ENCODE measurements around the gene MOSPD3.

Gene MOSPD3

DNA sequence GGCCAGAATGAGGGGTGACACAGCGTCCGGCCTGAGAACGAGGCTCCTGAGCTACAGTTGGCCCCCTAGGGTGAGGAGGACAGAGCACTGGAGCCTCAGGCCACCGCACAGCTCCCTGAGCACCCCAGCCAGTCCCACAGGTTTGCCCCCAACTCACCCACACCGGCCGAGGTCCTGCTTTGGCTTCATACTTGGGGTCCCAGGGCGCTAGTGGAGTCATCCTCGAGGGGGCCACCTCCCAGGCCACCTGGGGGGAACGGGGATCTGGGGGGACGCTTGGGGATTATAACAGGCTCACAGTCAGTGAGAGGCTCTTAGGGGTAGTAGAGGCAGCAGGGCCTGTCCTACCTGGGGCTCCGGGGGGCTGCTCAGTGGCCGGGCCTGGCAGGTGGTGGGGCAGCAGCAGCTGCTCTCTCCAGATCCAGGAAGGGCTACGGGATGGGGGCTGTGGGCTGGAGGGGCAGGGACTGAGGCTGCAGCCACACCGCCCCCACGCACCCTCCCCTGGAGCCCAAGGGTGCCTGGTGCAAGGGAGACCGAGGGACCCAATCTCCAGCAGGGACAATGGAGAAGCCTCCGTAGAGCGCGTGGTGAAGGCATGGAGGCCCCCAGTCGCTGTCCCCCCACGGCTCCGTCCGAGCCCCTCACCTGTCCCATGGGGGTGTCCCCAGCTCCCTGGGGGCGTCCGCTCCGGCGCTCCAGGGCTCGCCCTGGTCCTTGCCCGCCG is 39.2 kb upstream of the MOSPD3 start:
- H2AFZ ChIP-seq (ENCODE audit: low read depth, low read length): no peak overlapping the region
- ATAC-seq (ENCODE audit: insufficient read depth, low read depth) (no peak), DNase-seq (no peak)
- H3K9me3 ChIP-seq (ENCODE audit: insufficient read depth, low read length, severe bottlenecking): no peaks in the 10 kb centered on the region
- H3K4me1 ChIP-seq (ENCODE audit: insufficient read depth, low read length): peaks cover 24% of the 10 kb centered on the region
- no peak overlapping the region for H3K4me2 ChIP-seq (ENCODE audit: insufficient read depth, low read length)
- peaks cover 51% of the 10 kb centered on the region for H3K36me3 ChIP-seq (ENCODE audit: insufficient read depth, low read length)
- peaks cover 9% of the 10 kb centered on the region for H3K27me3 ChIP-seq (ENCODE audit: insufficient read depth, low read length, poor library complexity)
- no peak overlapping the region for H3K27ac ChIP-seq (ENCODE audit: low read length)
- H3K4me3 ChIP-seq (ENCODE audit: low read depth in 1 of 2, low read length in 2 of 2): no peak overlapping the region
- no peak for TF ChIP-seq EZH2 (IDR thresholded peaks at IDR 0.05; ENCODE audit: borderline replicate concordance, low read depth, low read length, severe bottlenecking)
- TF ChIP-seq, protein P1, sequence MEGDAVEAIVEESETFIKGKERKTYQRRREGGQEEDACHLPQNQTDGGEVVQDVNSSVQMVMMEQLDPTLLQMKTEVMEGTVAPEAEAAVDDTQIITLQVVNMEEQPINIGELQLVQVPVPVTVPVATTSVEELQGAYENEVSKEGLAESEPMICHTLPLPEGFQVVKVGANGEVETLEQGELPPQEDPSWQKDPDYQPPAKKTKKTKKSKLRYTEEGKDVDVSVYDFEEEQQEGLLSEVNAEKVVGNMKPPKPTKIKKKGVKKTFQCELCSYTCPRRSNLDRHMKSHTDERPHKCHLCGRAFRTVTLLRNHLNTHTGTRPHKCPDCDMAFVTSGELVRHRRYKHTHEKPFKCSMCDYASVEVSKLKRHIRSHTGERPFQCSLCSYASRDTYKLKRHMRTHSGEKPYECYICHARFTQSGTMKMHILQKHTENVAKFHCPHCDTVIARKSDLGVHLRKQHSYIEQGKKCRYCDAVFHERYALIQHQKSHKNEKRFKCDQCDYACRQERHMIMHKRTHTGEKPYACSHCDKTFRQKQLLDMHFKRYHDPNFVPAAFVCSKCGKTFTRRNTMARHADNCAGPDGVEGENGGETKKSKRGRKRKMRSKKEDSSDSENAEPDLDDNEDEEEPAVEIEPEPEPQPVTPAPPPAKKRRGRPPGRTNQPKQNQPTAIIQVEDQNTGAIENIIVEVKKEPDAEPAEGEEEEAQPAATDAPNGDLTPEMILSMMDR (IDR thresholded peaks at IDR 0.05; ENCODE audit: borderline replicate concordance, extremely low read depth, low read length, poor library complexity, severe bottlenecking): no peak
- no peaks in the 10 kb centered on the region for H3K79me2 ChIP-seq (ENCODE audit: insufficient read depth, low read length)
- H3K9ac ChIP-seq (ENCODE audit: low read depth, low read length): no peak overlapping the region
- peaks cover 26% of the 10 kb centered on the region; the same call in 1 of the 2 replicates for H4K20me1 ChIP-seq (ENCODE audit: insufficient read depth, low read length)

DNA sequence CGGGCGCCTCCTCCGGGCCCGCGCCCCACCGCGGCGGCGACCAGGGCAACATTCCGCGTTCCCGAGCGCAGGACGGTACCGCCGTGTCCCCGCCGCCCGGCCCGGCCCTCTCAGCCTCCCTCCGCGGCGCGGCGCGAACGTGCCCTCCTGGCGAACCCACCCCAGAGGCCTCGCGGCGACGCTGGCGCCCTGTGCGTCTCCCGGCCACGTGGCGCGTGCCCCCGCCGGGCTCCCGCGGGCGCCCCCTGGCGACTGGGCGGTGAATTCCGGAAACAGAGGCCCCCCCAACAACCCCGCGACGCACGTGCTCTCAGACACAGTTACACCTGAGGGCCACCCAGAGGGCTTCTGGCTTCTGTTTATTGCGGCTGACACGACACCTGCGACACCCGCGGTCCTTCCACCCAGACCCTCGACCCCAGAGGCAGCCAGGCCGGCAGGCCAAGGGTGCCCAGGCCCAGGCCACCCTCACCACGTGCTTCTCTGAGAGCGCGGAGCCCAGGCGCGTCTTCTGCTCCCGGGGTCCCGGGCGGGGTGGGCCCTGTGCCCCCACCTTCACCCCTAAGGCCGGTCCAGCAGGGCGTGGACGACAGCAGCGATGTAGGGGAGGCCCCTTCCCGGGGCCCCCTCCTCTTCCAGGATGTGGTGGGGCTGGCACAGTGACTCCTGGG is 38.5 kb upstream of the MOSPD3 start, which contains the start of gene SAP25:
TSS of gene SAP25 (minus strand) at position 210 of the 671 bp plus-strand sequence. CDS start at position 52, 158 bp downstream.
- peaks cover 31% of the 10 kb centered on the region; the same call in 1 of the 2 replicates for H4K20me1 ChIP-seq (ENCODE audit: insufficient read depth, low read length)
- no peak within 1 kb of the TSS for H2AFZ ChIP-seq (ENCODE audit: low read depth, low read length)
- DNase-seq (no peak), ATAC-seq (ENCODE audit: insufficient read depth, low read depth) (no peak)
- peaks cover 9% of the 10 kb centered on the region for H3K27me3 ChIP-seq (ENCODE audit: insufficient read depth, low read length, poor library complexity)
- no peak within 1 kb of the TSS for H3K4me3 ChIP-seq (ENCODE audit: low read depth in 1 of 2, low read length in 2 of 2)
- no peaks in the 10 kb centered on the region for H3K9me3 ChIP-seq (ENCODE audit: insufficient read depth, low read length, severe bottlenecking)
- peaks cover 58% of the 10 kb centered on the region for H3K36me3 ChIP-seq (ENCODE audit: insufficient read depth, low read length)
- H3K79me2 ChIP-seq (ENCODE audit: insufficient read depth, low read length): no peaks in the 10 kb centered on the region
- H3K4me2 ChIP-seq (ENCODE audit: insufficient read depth, low read length): no peak within 1 kb of the TSS
- H3K4me1 ChIP-seq (ENCODE audit: insufficient read depth, low read length): peaks cover 24% of the 10 kb centered on the region
- H3K27ac ChIP-seq (ENCODE audit: low read length): no peak within 1 kb of the TSS
- TF ChIP-seq EZH2 (IDR thresholded peaks at IDR 0.05; ENCODE audit: borderline replicate concordance, low read depth, low read length, severe bottlenecking): no peak
- TF ChIP-seq, protein P1 (IDR thresholded peaks at IDR 0.05; ENCODE audit: borderline replicate concordance, extremely low read depth, low read length, poor library complexity, severe bottlenecking): no peak
- H3K9ac ChIP-seq (ENCODE audit: low read depth, low read length): no peak within 1 kb of the TSS

DNA sequence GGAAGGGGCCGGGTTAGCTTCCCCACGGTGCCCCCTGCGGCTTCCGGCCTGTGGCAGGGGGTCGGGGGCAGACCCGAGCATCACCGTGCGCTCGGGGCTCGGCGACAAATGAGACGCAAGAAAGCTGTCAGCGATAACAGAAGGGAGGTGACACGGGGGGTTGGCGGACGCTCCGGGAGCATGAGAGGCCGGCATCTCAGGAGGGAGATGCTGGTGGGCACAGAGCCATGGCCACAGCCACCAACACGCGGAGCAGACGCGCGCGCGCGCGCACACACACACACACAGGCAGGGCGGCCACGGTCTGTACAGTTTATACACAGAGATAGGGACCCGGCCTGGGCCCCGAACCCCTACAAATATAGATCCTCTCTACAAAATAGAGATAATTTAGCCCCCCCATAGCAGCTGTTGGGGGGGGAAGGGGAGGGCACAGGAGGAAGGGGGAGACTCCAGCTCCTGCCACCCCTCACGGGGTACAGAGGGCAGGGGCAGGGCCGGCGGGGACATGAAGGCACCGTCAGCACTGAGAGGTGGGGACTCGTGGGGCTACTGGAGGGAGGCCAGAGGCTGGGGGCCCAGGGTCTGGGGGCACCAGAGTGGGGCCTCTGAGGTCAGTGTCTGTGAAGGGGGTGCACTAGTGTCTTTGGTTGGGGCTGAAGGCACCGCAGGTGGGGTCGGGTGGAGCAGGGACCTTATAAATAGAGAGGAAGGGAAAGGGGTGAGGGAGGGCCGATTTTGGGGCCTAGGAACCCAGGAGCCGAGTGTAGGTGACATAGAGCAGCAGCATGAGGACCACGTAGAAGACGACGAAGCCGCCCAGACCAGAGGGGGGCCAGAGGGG is 37.8 kb upstream of the MOSPD3 start:
- peaks cover 7% of the 10 kb centered on the region for H3K27me3 ChIP-seq (ENCODE audit: insufficient read depth, low read length, poor library complexity)
- H4K20me1 ChIP-seq (ENCODE audit: insufficient read depth, low read length): peaks cover 33% of the 10 kb centered on the region; the same call in 1 of the 2 replicates
- peaks cover 63% of the 10 kb centered on the region for H3K36me3 ChIP-seq (ENCODE audit: insufficient read depth, low read length)
- H3K79me2 ChIP-seq (ENCODE audit: insufficient read depth, low read length): no peaks in the 10 kb centered on the region
- TF ChIP-seq, protein P1 (IDR thresholded peaks at IDR 0.05; ENCODE audit: borderline replicate concordance, extremely low read depth, low read length, poor library complexity, severe bottlenecking): no peak
- TF ChIP-seq EZH2 (IDR thresholded peaks at IDR 0.05; ENCODE audit: borderline replicate concordance, low read depth, low read length, severe bottlenecking): no peak
- no peak for DNase-seq
- H3K4me3 ChIP-seq (ENCODE audit: low read depth in 1 of 2, low read length in 2 of 2): no peak overlapping the region
- H3K4me2 ChIP-seq (ENCODE audit: insufficient read depth, low read length): no peak overlapping the region
- H3K27ac ChIP-seq (ENCODE audit: low read length): no peak overlapping the region
- H3K9me3 ChIP-seq (ENCODE audit: insufficient read depth, low read length, severe bottlenecking): no peaks in the 10 kb centered on the region
- H3K4me1 ChIP-seq (ENCODE audit: insufficient read depth, low read length): peaks cover 18% of the 10 kb centered on the region
- H3K9ac ChIP-seq (ENCODE audit: low read depth, low read length): no peak overlapping the region
- no peak overlapping the region for H2AFZ ChIP-seq (ENCODE audit: low read depth, low read length)
- no peak for ATAC-seq (ENCODE audit: insufficient read depth, low read depth)

Measured in DND-41 (cell line).